Midbrain (tissue), 1 donor: ENCODE data around the gene C22orf39.
"Not testable (repeated sequence)": the region's sequence is repeated elsewhere in the genome, so short reads cannot be mapped to it uniquely, and the experiment has no call there.

Source experiments
- DNase-seq: peaks from one replicate; lab custom pipeline; 2025; lab: John Stamatoyannopoulos, UW

The C22orf39 gene

GRCh38 chr22:19453718-19454117 is 6.2 kb upstream of the C22orf39 start:
- DNase-seq, result no peak

GRCh38 chr22:19451570-19451969 is 4.1 kb upstream of the C22orf39 start:
- no peak for DNase-seq

GRCh38 chr22:19450363-19451175 is 3.1 kb upstream of the C22orf39 start:
- no peak for DNase-seq

- DNase-seq, result no peak
Observed at GRCh38 chr22:19449422-19449767, 1.9 kb upstream of the C22orf39 start.

GRCh38 chr22:19448739-19449421 is 1.4 kb upstream of the C22orf39 start:
- no peak for DNase-seq

- DNase-seq, result peak; percentile 51
Observed at GRCh38 chr22:19448076-19448607, 631 bp upstream of the C22orf39 start.

- no peak for DNase-seq
Observed at GRCh38 chr22:19446603-19447329, 745 bp downstream of the C22orf39 start.

- DNase-seq, result not testable (repeated sequence)
Observed at GRCh38 chr22:19445279-19445982, 2.1 kb downstream of the C22orf39 start.

GRCh38 chr22:19443544-19444211 is 3.8 kb downstream of the C22orf39 start:
- no peak for DNase-seq

- no peak for DNase-seq
Observed at GRCh38 chr22:19442166-19442565, 5.3 kb downstream of the C22orf39 start.

GRCh38 chr22:19440411-19441195 is 6.9 kb downstream of the C22orf39 start:
- DNase-seq, result no peak

GRCh38 chr22:19438298-19438697 is 9.2 kb downstream of the C22orf39 start:
- DNase-seq, result no peak

GRCh38 chr22:19436444-19437161 is 10.9 kb downstream of the C22orf39 start:
- DNase-seq, result not testable (repeated sequence)

- no peak for DNase-seq
Observed at GRCh38 chr22:19434829-19435580, 12.5 kb downstream of the C22orf39 start.

- DNase-seq, result no peak
Observed at GRCh38 chr22:19434401-19434800, 13.1 kb downstream of the C22orf39 start.

GRCh38 chr22:19432133-19432851 is 15.2 kb downstream of the C22orf39 start, which contains the start of gene MRPL40:
Gene MRPL40 (plus strand): TSS chr22:19432545. CDS start chr22:19432555, 10 bp downstream.
- DNase-seq, result peak; percentile 97

- DNase-seq, result peak; percentile 85
Observed at GRCh38 chr22:19431649-19432132, 15.8 kb downstream of the C22orf39 start, which contains the start of gene HIRA. Gene HIRA (minus strand): TSS chr22:19431733. CDS start chr22:19431476, 257 bp downstream.
